Coronary artery (tissue), 2 donors: Measurements from ENCODE around the gene SLAMF1.

Source experiments
- DNase-seq: peaks from one replicate; pipeline ENCODE4 v3.0.0-alpha.2; 2017; ENCODE audit warnings: low spot score
- H3K27ac ChIP-seq, 2 donors: fragments of 200-600 bp; sonication (generic); one replicate each; pipeline ENCODE4 v1.5.1; 2016 to 2019
- H3K4me3 ChIP-seq: fragments of 200-600 bp; sonication (generic); 2 replicates; pipeline ENCODE4 v1.5.1; 2016; ENCODE audit warnings: mild to moderate bottlenecking, moderate library complexity
- TF ChIP-seq, protein P1 (sequence below): fragments of 200-600 bp; sonication (generic); IDR thresholded peaks from one replicate; pipeline ENCODE4 v1.5.1; 2019; ENCODE audit warnings: antibody characterized with exemption

SLAMF1 gene

DNA sequence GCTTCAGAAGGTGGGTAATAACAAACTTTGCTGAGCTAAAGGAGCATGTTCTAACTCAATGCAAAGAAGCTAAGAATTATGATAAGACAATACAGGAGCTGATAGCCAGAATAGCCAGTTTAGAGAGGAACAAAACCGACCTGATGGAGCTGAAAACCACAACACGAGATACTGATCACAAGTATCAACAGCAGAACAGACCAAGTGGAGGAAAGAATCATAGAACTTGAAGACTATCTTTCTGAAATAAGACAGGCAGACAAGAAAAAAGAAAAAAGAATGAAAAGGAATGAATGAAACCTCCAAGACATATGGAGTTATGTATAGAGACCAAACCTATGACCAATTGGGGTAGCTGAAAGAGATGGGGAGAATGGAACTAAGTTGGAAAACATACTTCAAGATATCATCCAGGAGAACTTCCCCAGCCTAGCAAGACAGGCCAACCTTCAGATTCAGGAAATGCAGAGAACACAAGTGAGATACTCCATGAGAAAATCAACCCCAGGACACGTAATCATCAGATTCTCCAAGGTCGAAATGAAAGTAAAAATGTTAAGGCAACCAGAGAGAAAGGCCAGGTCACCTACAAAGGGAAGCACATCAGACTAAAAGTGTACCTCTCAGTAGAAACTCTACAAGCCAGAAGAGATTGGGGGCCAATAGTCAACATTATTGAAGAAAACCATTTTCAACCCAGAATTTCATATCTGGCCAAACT lies 88.0 kb downstream of the SLAMF1 start:
- Histone ChIP-seq H3K27ac (no peak overlapping the region), H3K4me3 (no peak overlapping the region)
- DNase-seq: no peak
- TF ChIP-seq, protein P1, sequence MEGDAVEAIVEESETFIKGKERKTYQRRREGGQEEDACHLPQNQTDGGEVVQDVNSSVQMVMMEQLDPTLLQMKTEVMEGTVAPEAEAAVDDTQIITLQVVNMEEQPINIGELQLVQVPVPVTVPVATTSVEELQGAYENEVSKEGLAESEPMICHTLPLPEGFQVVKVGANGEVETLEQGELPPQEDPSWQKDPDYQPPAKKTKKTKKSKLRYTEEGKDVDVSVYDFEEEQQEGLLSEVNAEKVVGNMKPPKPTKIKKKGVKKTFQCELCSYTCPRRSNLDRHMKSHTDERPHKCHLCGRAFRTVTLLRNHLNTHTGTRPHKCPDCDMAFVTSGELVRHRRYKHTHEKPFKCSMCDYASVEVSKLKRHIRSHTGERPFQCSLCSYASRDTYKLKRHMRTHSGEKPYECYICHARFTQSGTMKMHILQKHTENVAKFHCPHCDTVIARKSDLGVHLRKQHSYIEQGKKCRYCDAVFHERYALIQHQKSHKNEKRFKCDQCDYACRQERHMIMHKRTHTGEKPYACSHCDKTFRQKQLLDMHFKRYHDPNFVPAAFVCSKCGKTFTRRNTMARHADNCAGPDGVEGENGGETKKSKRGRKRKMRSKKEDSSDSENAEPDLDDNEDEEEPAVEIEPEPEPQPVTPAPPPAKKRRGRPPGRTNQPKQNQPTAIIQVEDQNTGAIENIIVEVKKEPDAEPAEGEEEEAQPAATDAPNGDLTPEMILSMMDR: no peak
